ENCODE measurements around the gene FOXK2.

DNA sequence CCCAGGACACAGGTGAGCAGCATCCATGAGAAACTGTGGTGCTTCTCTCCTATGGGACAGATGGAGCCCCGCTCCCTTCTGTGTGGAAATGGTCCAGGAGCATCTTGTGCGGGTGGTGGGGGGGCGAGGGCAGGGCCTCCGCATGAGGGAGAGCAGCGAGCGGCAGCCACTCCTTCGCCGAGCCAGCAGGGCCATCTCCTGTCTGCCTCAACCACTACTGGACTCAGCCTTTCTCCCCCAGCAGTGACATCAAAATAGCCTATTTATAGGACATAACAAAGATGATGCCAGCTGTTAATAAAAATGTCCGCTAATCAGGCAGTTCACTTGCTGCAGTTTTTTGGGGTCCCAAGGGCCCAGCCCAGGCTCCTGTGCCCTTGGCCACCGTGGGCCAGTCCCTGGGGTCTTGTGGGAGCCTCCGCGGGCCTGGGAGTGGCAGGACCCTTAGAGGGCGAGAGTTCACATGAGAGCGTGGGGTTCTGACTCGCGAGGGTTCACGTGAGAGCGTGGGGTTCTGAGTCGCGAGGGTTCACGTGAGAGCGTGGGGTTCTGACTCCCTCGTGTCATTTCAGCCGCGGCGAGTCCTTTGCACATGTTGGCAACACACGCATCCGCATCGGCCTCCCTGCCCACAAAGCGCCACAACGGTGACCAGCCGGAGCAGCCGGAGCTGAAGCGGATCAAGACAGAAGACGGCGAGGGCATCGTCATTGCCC, 81.4 kb downstream of the FOXK2 start:
- TF ChIP-seq, protein P1, sequence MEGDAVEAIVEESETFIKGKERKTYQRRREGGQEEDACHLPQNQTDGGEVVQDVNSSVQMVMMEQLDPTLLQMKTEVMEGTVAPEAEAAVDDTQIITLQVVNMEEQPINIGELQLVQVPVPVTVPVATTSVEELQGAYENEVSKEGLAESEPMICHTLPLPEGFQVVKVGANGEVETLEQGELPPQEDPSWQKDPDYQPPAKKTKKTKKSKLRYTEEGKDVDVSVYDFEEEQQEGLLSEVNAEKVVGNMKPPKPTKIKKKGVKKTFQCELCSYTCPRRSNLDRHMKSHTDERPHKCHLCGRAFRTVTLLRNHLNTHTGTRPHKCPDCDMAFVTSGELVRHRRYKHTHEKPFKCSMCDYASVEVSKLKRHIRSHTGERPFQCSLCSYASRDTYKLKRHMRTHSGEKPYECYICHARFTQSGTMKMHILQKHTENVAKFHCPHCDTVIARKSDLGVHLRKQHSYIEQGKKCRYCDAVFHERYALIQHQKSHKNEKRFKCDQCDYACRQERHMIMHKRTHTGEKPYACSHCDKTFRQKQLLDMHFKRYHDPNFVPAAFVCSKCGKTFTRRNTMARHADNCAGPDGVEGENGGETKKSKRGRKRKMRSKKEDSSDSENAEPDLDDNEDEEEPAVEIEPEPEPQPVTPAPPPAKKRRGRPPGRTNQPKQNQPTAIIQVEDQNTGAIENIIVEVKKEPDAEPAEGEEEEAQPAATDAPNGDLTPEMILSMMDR (IDR thresholded peaks at IDR 0.05; ENCODE audit: low read depth, low read length) = no peak
- TF ChIP-seq POLR2A (IDR thresholded peaks at IDR 0.05; ENCODE audit: extremely low read depth, insufficient read length) (no peak), MYC (IDR thresholded peaks at IDR 0.05; ENCODE audit: low read depth, low read length) (no peak)
- TF ChIP-seq, protein P2, sequence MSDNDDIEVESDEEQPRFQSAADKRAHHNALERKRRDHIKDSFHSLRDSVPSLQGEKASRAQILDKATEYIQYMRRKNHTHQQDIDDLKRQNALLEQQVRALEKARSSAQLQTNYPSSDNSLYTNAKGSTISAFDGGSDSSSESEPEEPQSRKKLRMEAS (IDR thresholded peaks at IDR 0.05; ENCODE audit: low read depth, low read length) = no peak

Measured in NB4 (cell line).